Liver (tissue), 9 donors: ENCODE measurements around the gene SSRP1. TPM values are rescaled to one million over a fixed set of nuclear protein-coding genes. Genes with fewer than 3 reads are reported as not detected.

Experiments
- DNase-seq: peaks from one replicate; pipeline ENCODE4 v3.0.0-alpha.2; 2017; ENCODE audit warnings: low spot score
- H3K27ac ChIP-seq, 2 donors: one replicate each; pipeline ENCODE4 v1.7.0; 2013; ENCODE audit warnings: inconsistent platforms in 2 of 2, low read length in 2 of 2, control low read depth in 1 of 2, low read depth in 1 of 2, mild to moderate bottlenecking in 1 of 2
- H3K27me3 ChIP-seq, 4 donors: one replicate each; pipeline versions ENCODE4 v1.6.1 to v1.7.0; 2013; ENCODE audit warnings: low read length in 3 of 4, inconsistent platforms in 1 of 4, mild to moderate bottlenecking in 1 of 4, moderate library complexity in 1 of 4; ENCODE audit not compliant: control insufficient read depth in 4 of 4, insufficient read depth in 4 of 4
- H3K36me3 ChIP-seq, 4 donors: one replicate each; pipeline versions ENCODE4 v1.6.1 to v1.7.0; 2013; ENCODE audit warnings: low read length in 3 of 4, mild to moderate bottlenecking in 3 of 4, low read depth in 1 of 4, moderate library complexity in 1 of 4; ENCODE audit not compliant: control insufficient read depth in 4 of 4, insufficient read depth in 3 of 4
- H3K4me1 ChIP-seq, 4 donors: one replicate each; pipeline versions ENCODE4 v1.6.1 to v1.7.0; 2013; ENCODE audit warnings: low read length in 3 of 4, mild to moderate bottlenecking in 3 of 4, moderate library complexity in 1 of 4; ENCODE audit not compliant: control insufficient read depth in 4 of 4, insufficient read depth in 4 of 4
- H3K4me3 ChIP-seq, 3 donors: one replicate each; pipeline versions ENCODE4 v1.6.1 to v1.7.0; 2013; ENCODE audit warnings: low read length in 3 of 3, control low read depth in 1 of 3, low read depth in 1 of 3, mild to moderate bottlenecking in 1 of 3
- H3K9ac ChIP-seq, 2 donors: one replicate each; pipeline ENCODE4 v1.7.0; 2013; ENCODE audit warnings: low read length in 2 of 2, mild to moderate bottlenecking in 2 of 2, moderate library complexity in 2 of 2, control low read depth in 1 of 2, low read depth in 1 of 2
- H3K9me3 ChIP-seq, 4 donors: one replicate each; pipeline versions ENCODE4 v1.6.1 to v1.7.0; 2013; ENCODE audit warnings: low read length in 3 of 4; ENCODE audit not compliant: control insufficient read depth in 4 of 4
- ATF3 ChIP-seq: IDR thresholded peaks from 2 replicates; pipeline ENCODE4 v1.6.1; 2016; ENCODE audit warnings: antibody characterized with exemption
- CTCF ChIP-seq: fragments of 150-350 bp; IDR thresholded peaks from 2 replicates; pipeline ENCODE4 v1.5.1; 2017; ENCODE audit warnings: improper control_type of control experiment, low read depth, low read length; ENCODE audit not compliant: missing input control
- EGR1 ChIP-seq, 2 donors: IDR thresholded peaks; 2 replicates each; pipeline ENCODE4 v1.6.1; 2016 to 2018; ENCODE audit warnings: antibody characterized with exemption in 2 of 2, low read depth in 2 of 2
- FOXA1 ChIP-seq: IDR thresholded peaks from 2 replicates; pipeline ENCODE4 v1.6.1; 2016; ENCODE audit warnings: antibody characterized with exemption
- FOXA2 ChIP-seq: IDR thresholded peaks from 2 replicates; pipeline ENCODE4 v1.6.1; 2016; ENCODE audit warnings: antibody characterized with exemption
- GABPA ChIP-seq, 2 donors: IDR thresholded peaks in 1 of 2; conservative IDR thresholded peaks in 1 of 2; 2 replicates each; pipeline ENCODE4 v1.6.1; 2016; ENCODE audit warnings: antibody characterized with exemption in 2 of 2, mild to moderate bottlenecking in 1 of 2, moderate library complexity in 1 of 2
- HNF4A ChIP-seq, 2 donors: conservative IDR thresholded peaks; 2 replicates each; pipeline ENCODE4 v1.6.1; 2016; ENCODE audit warnings: antibody characterized with exemption in 2 of 2, mild to moderate bottlenecking in 2 of 2
- HNF4G ChIP-seq: IDR thresholded peaks from 2 replicates; pipeline ENCODE4 v1.6.1; 2016; ENCODE audit warnings: antibody characterized with exemption
- JUND ChIP-seq, 2 donors: IDR thresholded peaks; 2 replicates each; pipeline ENCODE4 v1.6.1; 2016; ENCODE audit warnings: antibody characterized with exemption in 2 of 2
- MAX ChIP-seq: IDR thresholded peaks from 2 replicates; pipeline ENCODE4 v1.6.1; 2016; ENCODE audit warnings: antibody characterized with exemption
- RAD21 ChIP-seq, 2 donors: IDR thresholded peaks; 2 replicates each; pipeline ENCODE4 v1.6.1; 2016; ENCODE audit warnings: antibody characterized with exemption in 2 of 2, mild to moderate bottlenecking in 2 of 2
- RXRA ChIP-seq, 2 donors: IDR thresholded peaks; 2 replicates each; pipeline ENCODE4 v1.6.1; 2017 to 2018; ENCODE audit warnings: antibody characterized with exemption in 2 of 2, mild to moderate bottlenecking in 1 of 2
- SP1 ChIP-seq: IDR thresholded peaks from 2 replicates; pipeline ENCODE4 v1.6.1; 2018; ENCODE audit warnings: antibody characterized with exemption, mild to moderate bottlenecking
- TAF1 ChIP-seq: conservative IDR thresholded peaks from 2 replicates; pipeline ENCODE4 v1.6.1; 2016; ENCODE audit warnings: antibody characterized with exemption, mild to moderate bottlenecking
- ZBTB33 ChIP-seq: IDR thresholded peaks from 2 replicates; pipeline ENCODE4 v1.6.1; 2016; ENCODE audit warnings: antibody characterized with exemption
- WGBS: extraction: QIAGEN DNeasy Blood & Tissue Kit; methylation state at CpG from one replicate; pipeline ENCODE4 v1.1.7; 2013; 5-methylcytosine and 5-hydroxymethylcytosine counted together
- polyA plus RNA-seq, 2 donors: library from polyadenylated mRNA; stranded (reverse) in 1 of 2; unstranded in 1 of 2; fragments of 200-250 nt in 1 of 2; fragments of >200 nt in 1 of 2; fragmentation: Nextera tagmentation in 1 of 2; extraction: Ambion mirVana in 1 of 2; gene quantifications; one replicate each; pipeline versions ENCODE4 v1.2.1 to v1.2.3, GENCODE V29; 2013 to 2015
- total RNA-seq, 2 donors: library from RNA; depleted of rRNA; stranded (reverse); fragments of >200 nt; gene quantifications; one replicate each; pipeline ENCODE4 v1.2.3, GENCODE V29; 2014
- donor health status: healthy.
- donor health status: healthy.
- donor health status: healthy.
- donor health status: healthy.
- donor health status: healthy.

Gene SSRP1
- total and polyA plus RNA-seq, 4 donors: 13.9 to 45.3 (median 28.4) TPM

- DNase-seq: no peak
- Histone ChIP-seq H3K27me3 (no peaks in the 10 kb centered on the region), H3K9ac (no peak overlapping the region), H3K36me3 (no peaks in the 10 kb centered on the region), H3K9me3 (no peaks in the 10 kb centered on the region), H3K27ac (no peak overlapping the region), H3K4me3 (no peak overlapping the region), H3K4me1 (no peaks in the 10 kb centered on the region)
- 89% methylated on average over 9 of the region's 9 CpGs for WGBS
- no peak for TF ChIP-seq HNF4A (conservative IDR thresholded peaks at IDR 0.05)
- TF ChIP-seq CTCF: no peak
- no peak for TF ChIP-seq ZBTB33
- no peak for TF ChIP-seq FOXA2
- TF ChIP-seq JUND (IDR thresholded peaks at IDR 0.05): no peak
- TF ChIP-seq HNF4G: no peak
- no peak for TF ChIP-seq TAF1
- no peak for TF ChIP-seq ATF3
- no peak for TF ChIP-seq EGR1 (IDR thresholded peaks at IDR 0.05; ENCODE audit: low read depth in 2 of 2)
- TF ChIP-seq MAX: no peak
- no peak for TF ChIP-seq RXRA (IDR thresholded peaks at IDR 0.05)
- no peak for TF ChIP-seq GABPA (IDR thresholded peaks at IDR 0.05 in 1 of 2, conservative IDR thresholded peaks at IDR 0.05 in 1 of 2)
- TF ChIP-seq FOXA1: no peak
- TF ChIP-seq RAD21 (IDR thresholded peaks at IDR 0.05): no peak
Observed at GRCh38 chr11:57364851-57365660, 29.4 kb upstream of the SSRP1 start.

GRCh38 chr11:57363131-57364080, 27.7 kb upstream of the SSRP1 start:
- TF ChIP-seq RAD21 (IDR thresholded peaks at IDR 0.05): no peak
- no peak for TF ChIP-seq SP1
- H3K9me3 ChIP-seq: no peaks in the 10 kb centered on the region
- DNase-seq: no peak
- H3K4me3 ChIP-seq: no peak overlapping the region
- H3K27ac ChIP-seq: no peak overlapping the region
- WGBS: 82% methylated on average over 7 of the region's 7 CpGs
- H3K36me3 ChIP-seq: no peaks in the 10 kb centered on the region
- H3K27me3 ChIP-seq: no peaks in the 10 kb centered on the region
- H3K9ac ChIP-seq: no peak overlapping the region
- H3K4me1 ChIP-seq: no peaks in the 10 kb centered on the region
